HG03159 (cell line): ENCODE data around the gene IFNL1.
"Not testable (repeated sequence)": the region's sequence is repeated elsewhere in the genome, so short reads cannot be mapped to it uniquely, and the experiment has no call there.

Experiments used
- ATAC-seq: cut with Tn5 transposase; IDR thresholded peaks from one replicate; pipeline ENCODE4 v1.9.1; 2021; ENCODE audit warnings: mild to moderate bottlenecking, moderate library complexity; ENCODE audit not compliant: unreplicated experiment

Gene IFNL1

GRCh38 chr19:39270036-39270871 is 26.0 kb upstream of the IFNL1 start:
- ATAC-seq: no peak

- ATAC-seq: not testable (repeated sequence)
Measured at GRCh38 chr19:39273859-39274258, 22.3 kb upstream of the IFNL1 start.

GRCh38 chr19:39275578-39275977 is 20.6 kb upstream of the IFNL1 start:
- ATAC-seq: no peak

GRCh38 chr19:39276740-39277139 is 19.5 kb upstream of the IFNL1 start:
- ATAC-seq: no peak

GRCh38 chr19:39277598-39277997 is 18.6 kb upstream of the IFNL1 start:
- ATAC-seq: no peak

- no peak for ATAC-seq
Measured at GRCh38 chr19:39282021-39282420, 14.2 kb upstream of the IFNL1 start.

GRCh38 chr19:39284032-39284431 is 12.2 kb upstream of the IFNL1 start:
- no peak for ATAC-seq

GRCh38 chr19:39293394-39293793 is 2.8 kb upstream of the IFNL1 start:
- ATAC-seq: no peak

GRCh38 chr19:39296906-39297305 is 699 bp downstream of the IFNL1 start:
- no peak for ATAC-seq

- ATAC-seq: no peak
Measured at GRCh38 chr19:39297931-39298634, 1.9 kb downstream of the IFNL1 start.

- no peak for ATAC-seq
Measured at GRCh38 chr19:39299404-39299803, 3.2 kb downstream of the IFNL1 start.

- no peak for ATAC-seq
Measured at GRCh38 chr19:39299832-39300231, 3.6 kb downstream of the IFNL1 start.

GRCh38 chr19:39301021-39301420 is 4.8 kb downstream of the IFNL1 start:
- no peak for ATAC-seq

- ATAC-seq: no peak
Measured at GRCh38 chr19:39301562-39301961, 5.4 kb downstream of the IFNL1 start.

- ATAC-seq: no peak
Measured at GRCh38 chr19:39303373-39304184, 7.4 kb downstream of the IFNL1 start.

- no peak for ATAC-seq
Measured at GRCh38 chr19:39304185-39304513, 7.9 kb downstream of the IFNL1 start.

GRCh38 chr19:39304701-39305571 is 8.7 kb downstream of the IFNL1 start:
- ATAC-seq: no peak

- no peak for ATAC-seq
Measured at GRCh38 chr19:39306075-39306474, 9.9 kb downstream of the IFNL1 start.

- ATAC-seq: no peak
Measured at GRCh38 chr19:39307046-39307821, 11.0 kb downstream of the IFNL1 start.
